SU-DHL-6 (cell line): Measurements from ENCODE around the gene PHC1.

ENCODE experiments used
- EZH2phosphoT487 ChIP-seq: fragments of 200-600 bp; sonication (generic), shearing (Covaris generic); conservative IDR thresholded peaks from 2 replicates; pipeline ENCODE4 v1.6.1; 2018; ENCODE audit warnings: mild to moderate bottlenecking, antibody characterized with exemption, low read length, moderate library complexity, mixed read lengths
- TF ChIP-seq, protein P1 (sequence below): fragments of 200-600 bp; sonication (generic); IDR thresholded peaks from one replicate; pipeline ENCODE4 v1.5.1; 2017; ENCODE audit warnings: antibody characterized with exemption, mild to moderate bottlenecking, low read length, moderate library complexity; ENCODE audit not compliant: insufficient read depth, poor library complexity, severe bottlenecking

DNA sequence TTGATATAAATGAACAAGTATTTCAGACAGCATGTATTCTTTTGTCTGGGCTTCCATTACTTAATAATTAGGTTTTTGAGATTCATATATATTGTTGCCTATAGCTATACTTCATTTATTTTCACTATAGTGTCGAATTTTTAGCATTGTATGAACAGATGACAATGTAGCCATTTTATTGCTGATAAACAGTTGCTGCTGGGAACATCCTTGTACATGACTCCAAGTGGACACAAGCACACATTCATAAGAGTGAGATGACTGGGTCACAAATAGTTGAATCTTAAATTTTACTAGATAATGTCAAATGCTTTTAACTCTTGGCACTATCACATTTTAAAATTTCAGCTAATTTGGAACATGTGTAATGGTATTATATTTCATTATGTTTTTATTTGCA is 19.3 kb upstream of the PHC1 start:
- TF ChIP-seq, protein P1, sequence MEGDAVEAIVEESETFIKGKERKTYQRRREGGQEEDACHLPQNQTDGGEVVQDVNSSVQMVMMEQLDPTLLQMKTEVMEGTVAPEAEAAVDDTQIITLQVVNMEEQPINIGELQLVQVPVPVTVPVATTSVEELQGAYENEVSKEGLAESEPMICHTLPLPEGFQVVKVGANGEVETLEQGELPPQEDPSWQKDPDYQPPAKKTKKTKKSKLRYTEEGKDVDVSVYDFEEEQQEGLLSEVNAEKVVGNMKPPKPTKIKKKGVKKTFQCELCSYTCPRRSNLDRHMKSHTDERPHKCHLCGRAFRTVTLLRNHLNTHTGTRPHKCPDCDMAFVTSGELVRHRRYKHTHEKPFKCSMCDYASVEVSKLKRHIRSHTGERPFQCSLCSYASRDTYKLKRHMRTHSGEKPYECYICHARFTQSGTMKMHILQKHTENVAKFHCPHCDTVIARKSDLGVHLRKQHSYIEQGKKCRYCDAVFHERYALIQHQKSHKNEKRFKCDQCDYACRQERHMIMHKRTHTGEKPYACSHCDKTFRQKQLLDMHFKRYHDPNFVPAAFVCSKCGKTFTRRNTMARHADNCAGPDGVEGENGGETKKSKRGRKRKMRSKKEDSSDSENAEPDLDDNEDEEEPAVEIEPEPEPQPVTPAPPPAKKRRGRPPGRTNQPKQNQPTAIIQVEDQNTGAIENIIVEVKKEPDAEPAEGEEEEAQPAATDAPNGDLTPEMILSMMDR, result no peak
- TF ChIP-seq EZH2phosphoT487, result no peak
